ENCODE results near the gene CES4A. TPM values are rescaled to one million over a fixed set of nuclear protein-coding genes. Genes with fewer than 3 reads are reported as not detected.

The CES4A gene
- total RNA-seq, 1 experiment from 2014 or later = 5.1 TPM

DNA sequence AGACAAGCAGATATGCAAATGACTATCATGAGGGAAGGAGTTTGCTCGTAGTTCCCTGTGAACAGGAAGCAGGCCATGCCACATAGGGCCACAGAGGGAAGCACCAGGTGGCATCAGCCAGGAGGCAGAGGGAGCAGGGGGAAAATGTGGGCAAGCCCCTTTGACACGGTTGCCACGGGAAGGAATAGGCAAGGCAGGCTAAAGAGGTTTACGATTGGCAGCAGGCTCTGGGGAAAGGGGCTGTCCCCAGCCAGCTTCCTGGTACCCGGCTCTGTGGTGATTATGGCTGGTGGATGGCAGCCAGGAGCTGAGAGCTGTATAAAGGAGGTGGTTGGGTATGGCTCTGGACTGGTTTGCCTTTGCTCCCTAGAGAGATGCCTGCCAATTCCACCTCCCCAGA lies 26.5 kb upstream of the CES4A start:
- H3K36me3 Mint-ChIP-seq (ENCODE audit: insufficient read depth, unreplicated experiment) = no peaks in the 10 kb centered on the region
- no TSS peak for BruUV-seq (replicated peaks)
- ChIA-PET CTCF (interaction anchor here (0.7 to 6.2 kb wide), 10 partner anchors 8 to 214 kb away, joined by 3 to 30 read pairs (median 4); no protein-coding TSS in a partner anchor), POLR2A (interaction anchor here (0.9 kb wide), 1 partner anchor 8 kb away, joined by 3 read pairs; no protein-coding TSS in a partner anchor)
- H3K27ac Mint-ChIP-seq (ENCODE audit: low read depth, unreplicated experiment) = no peak overlapping the region
- peaks cover 11% of the 10 kb centered on the region for H3K27me3 Mint-ChIP-seq (ENCODE audit: insufficient read depth, unreplicated experiment)
- no peaks in the 10 kb centered on the region for H3K9me3 Mint-ChIP-seq (ENCODE audit: unreplicated experiment)
- no peak for DNase-seq (ENCODE audit: unreplicated experiment)
- H3K4me1 Mint-ChIP-seq (ENCODE audit: insufficient read depth, unreplicated experiment) = peaks cover 9% of the 10 kb centered on the region
- no peak overlapping the region for H3K4me3 Mint-ChIP-seq (ENCODE audit: unreplicated experiment)
- intact Hi-C loops (cut with micrococcal nuclease) = no loop called here
- TF ChIP-seq, protein P1, sequence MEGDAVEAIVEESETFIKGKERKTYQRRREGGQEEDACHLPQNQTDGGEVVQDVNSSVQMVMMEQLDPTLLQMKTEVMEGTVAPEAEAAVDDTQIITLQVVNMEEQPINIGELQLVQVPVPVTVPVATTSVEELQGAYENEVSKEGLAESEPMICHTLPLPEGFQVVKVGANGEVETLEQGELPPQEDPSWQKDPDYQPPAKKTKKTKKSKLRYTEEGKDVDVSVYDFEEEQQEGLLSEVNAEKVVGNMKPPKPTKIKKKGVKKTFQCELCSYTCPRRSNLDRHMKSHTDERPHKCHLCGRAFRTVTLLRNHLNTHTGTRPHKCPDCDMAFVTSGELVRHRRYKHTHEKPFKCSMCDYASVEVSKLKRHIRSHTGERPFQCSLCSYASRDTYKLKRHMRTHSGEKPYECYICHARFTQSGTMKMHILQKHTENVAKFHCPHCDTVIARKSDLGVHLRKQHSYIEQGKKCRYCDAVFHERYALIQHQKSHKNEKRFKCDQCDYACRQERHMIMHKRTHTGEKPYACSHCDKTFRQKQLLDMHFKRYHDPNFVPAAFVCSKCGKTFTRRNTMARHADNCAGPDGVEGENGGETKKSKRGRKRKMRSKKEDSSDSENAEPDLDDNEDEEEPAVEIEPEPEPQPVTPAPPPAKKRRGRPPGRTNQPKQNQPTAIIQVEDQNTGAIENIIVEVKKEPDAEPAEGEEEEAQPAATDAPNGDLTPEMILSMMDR (IDR thresholded peaks at IDR 0.05; ENCODE audit: unreplicated experiment) = no peak

DNA sequence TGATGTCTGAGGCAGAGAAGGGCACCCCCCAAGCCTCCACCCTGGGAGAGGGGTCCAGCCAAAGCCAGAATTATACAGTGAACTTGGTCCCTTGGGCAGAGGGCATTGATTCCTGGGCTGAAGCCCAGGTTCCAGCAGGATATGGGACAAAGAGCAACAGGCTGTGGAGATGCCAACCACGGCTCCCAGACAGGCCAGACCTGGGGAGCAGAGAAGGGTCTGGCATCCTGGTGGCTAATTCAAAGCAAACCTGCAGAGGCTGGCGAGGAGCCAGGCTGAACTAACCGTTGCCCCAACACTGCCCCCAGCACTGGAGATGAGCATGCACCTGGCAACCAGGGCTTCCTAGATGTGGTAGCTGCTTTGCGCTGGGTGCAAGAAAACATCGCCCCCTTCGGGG lies 24.3 kb upstream of the CES4A start:
- BruUV-seq (replicated peaks) = no TSS peak
- intact Hi-C loops (cut with micrococcal nuclease) = no loop called here
- CTCF ChIA-PET = interaction anchor here (1.2 to 2.3 kb wide), 4 partner anchors 9 to 14 kb away, joined by 3 to 13 read pairs (median 6); no protein-coding TSS in a partner anchor
- no peaks in the 10 kb centered on the region for H3K9me3 Mint-ChIP-seq (ENCODE audit: unreplicated experiment)
- peaks cover 11% of the 10 kb centered on the region for H3K27me3 Mint-ChIP-seq (ENCODE audit: insufficient read depth, unreplicated experiment)
- no peaks in the 10 kb centered on the region for H3K36me3 Mint-ChIP-seq (ENCODE audit: insufficient read depth, unreplicated experiment)
- H3K4me3 Mint-ChIP-seq (ENCODE audit: unreplicated experiment) = no peak overlapping the region
- no peak for DNase-seq (ENCODE audit: unreplicated experiment)
- POLR2A ChIA-PET = no interaction called here
- TF ChIP-seq, protein P1 (IDR thresholded peaks at IDR 0.05; ENCODE audit: unreplicated experiment) = no peak
- H3K27ac Mint-ChIP-seq (ENCODE audit: low read depth, unreplicated experiment) = no peak overlapping the region
- H3K4me1 Mint-ChIP-seq (ENCODE audit: insufficient read depth, unreplicated experiment) = peaks cover 9% of the 10 kb centered on the region

DNA sequence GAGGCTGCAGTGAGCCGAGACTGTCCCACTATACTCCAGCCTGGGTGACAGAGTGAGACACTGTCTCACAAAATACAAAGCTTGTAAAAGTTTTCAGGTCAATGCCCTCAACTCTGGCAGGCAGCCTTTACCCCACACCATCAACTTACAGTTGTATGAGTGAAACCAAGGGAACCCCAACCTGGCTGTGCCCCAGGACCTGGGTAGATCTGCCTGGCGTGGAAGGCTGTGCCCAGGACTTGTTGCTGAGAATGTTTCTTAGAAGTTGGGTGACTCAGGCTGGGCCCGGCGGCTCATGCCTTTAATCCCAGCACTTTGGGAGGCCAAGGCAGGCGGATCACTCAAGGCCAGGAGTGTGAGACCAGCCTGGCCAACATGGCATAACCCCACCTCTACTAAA lies 19.5 kb upstream of the CES4A start:
- Mint-ChIP-seq H3K9me3 (ENCODE audit: unreplicated experiment) (no peaks in the 10 kb centered on the region), H3K27me3 (ENCODE audit: insufficient read depth, unreplicated experiment) (peaks cover 11% of the 10 kb centered on the region), H3K4me3 (ENCODE audit: unreplicated experiment) (no peak overlapping the region), H3K27ac (ENCODE audit: low read depth, unreplicated experiment) (no peak overlapping the region), H3K4me1 (ENCODE audit: insufficient read depth, unreplicated experiment) (peaks cover 5% of the 10 kb centered on the region), H3K36me3 (ENCODE audit: insufficient read depth, unreplicated experiment) (no peaks in the 10 kb centered on the region)
- intact Hi-C loops (cut with micrococcal nuclease) = no loop called here
- ChIA-PET CTCF (interaction anchor here (0.6 to 1.6 kb wide), 4 partner anchors 14 to 378 kb away, joined by 3 to 7 read pairs (median 3); no protein-coding TSS in a partner anchor), POLR2A (no interaction called here)
- BruUV-seq (replicated peaks) = no TSS peak
- DNase-seq (ENCODE audit: unreplicated experiment) = no peak
- TF ChIP-seq, protein P1 (IDR thresholded peaks at IDR 0.05; ENCODE audit: unreplicated experiment) = no peak

DNA sequence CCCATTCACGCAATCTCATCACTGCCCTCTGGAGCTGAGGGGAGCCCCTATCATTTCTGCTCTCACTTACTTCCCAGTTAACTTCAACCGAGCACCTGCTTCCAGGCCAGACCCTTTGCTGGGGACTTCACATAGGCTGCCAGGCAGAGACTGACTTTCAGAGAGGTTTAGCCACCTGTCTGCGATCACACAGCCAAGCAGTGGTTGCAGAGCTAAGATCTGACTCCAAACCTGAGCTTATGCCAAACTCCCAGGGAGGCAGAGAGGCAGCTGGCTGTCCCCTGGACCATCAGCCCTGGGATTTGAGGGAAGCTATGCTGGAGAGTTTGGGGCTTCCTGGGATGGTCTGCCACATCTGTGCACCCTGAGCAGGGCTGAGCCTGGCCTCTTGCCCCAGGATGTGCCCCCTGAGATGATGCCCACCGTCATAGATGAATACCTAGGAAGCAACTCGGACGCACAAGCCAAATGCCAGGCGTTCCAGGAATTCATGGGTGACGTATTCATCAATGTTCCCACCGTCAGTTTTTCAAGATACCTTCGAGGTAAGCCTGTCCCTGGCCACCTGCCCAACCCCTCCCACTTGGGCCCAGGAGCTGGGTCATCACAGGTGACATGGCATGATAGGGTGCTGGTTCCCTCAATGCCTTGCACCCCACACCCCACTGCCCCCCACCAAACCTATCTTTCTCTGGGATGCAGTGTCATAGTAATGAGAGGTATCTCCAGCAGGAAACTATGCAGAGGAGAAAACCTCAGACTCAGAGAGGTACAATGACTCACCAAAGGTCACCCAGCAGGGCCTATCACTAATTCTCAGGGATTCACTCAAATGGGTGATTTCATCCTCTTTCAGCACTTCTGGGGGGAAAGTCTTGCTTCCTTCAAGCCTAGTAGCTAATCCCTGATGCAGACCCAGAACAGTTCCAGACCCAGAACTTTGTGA lies 17.3 kb upstream of the CES4A start:
- ChIA-PET CTCF (interaction anchor here (0.6 to 1.9 kb wide), 8 partner anchors 10 to 228 kb away, joined by 3 to 12 read pairs (median 3); partner anchors contain the start of genes CES3 and ELMO3), POLR2A (interaction anchor here (1.6 kb wide), 1 partner anchor 10 kb away, joined by 3 read pairs; the partner anchor contains the start of gene CES3)
- Mint-ChIP-seq H3K27ac (ENCODE audit: low read depth, unreplicated experiment) (no peak overlapping the region), H3K36me3 (ENCODE audit: insufficient read depth, unreplicated experiment) (no peaks in the 10 kb centered on the region), H3K9me3 (ENCODE audit: unreplicated experiment) (no peaks in the 10 kb centered on the region), H3K4me3 (ENCODE audit: unreplicated experiment) (no peak overlapping the region), H3K27me3 (ENCODE audit: insufficient read depth, unreplicated experiment) (no peaks in the 10 kb centered on the region), H3K4me1 (ENCODE audit: insufficient read depth, unreplicated experiment) (no peaks in the 10 kb centered on the region)
- no TSS peak for BruUV-seq (replicated peaks)
- peak; percentile 30 for DNase-seq (ENCODE audit: unreplicated experiment)
- intact Hi-C loops (cut with micrococcal nuclease) = no loop called here
- TF ChIP-seq, protein P1 (IDR thresholded peaks at IDR 0.05; ENCODE audit: unreplicated experiment) = no peak
